HCT116 (cell line): Measurements from ENCODE around the gene DGKG. TPM values are rescaled to one million over a fixed set of nuclear protein-coding genes. Genes with fewer than 3 reads are reported as not detected.

Source experiments
- ATAC-seq: fragments of 200-7000 bp; cut with Tn5 transposase; 2 replicates; pipeline ENCODE4 v1.9.1; 2020; ENCODE audit warnings: mild to moderate bottlenecking, moderate library complexity
- BruUV-seq: library from RNA; stranded (reverse); fragments of 400-500 nt; replicated peaks from 2 replicates; lab custom pipeline; 2021; lab: Mats Ljungman, UMichigan
- CTCF ChIA-PET: fragments of 300-600 bp; sonication (Branson Sonifier 250); formaldehyde crosslinking; loops from one replicate; lab custom pipeline; 2021; ENCODE audit warnings: antibody characterized with exemption; lab: Charles Lee
- POLR2A ChIA-PET: fragments of 300-600, 350-600 bp; sonication (Branson Sonifier 250); formaldehyde crosslinking; loops from one replicate; lab custom pipeline; 2021; ENCODE audit warnings: antibody characterized with exemption; lab: Charles Lee
- RAD21 ChIA-PET, 2 experiments: fragments of 300-600 bp; sonication (Branson Sonifier 250); formaldehyde crosslinking; loops; one replicate each; lab custom pipeline; 2023; ENCODE audit warnings: low total read pairs in 2 of 2; ENCODE audit not compliant: uncharacterized antibody in 2 of 2, unreplicated experiment in 2 of 2, low non-redundant PET in 1 of 2; lab: Charles Lee
- DNase-seq: peaks from one replicate; pipeline ENCODE4 v3.0.0-alpha.2; 2010; ENCODE audit warnings: low read depth, low spot score
- H2AFZ ChIP-seq: fragments of 200-600 bp; shearing (Covaris generic), sonication (generic); 2 replicates; pipeline ENCODE4 v1.6.1; 2017; ENCODE audit warnings: low read depth, mixed run types, mixed read lengths, antibody characterized with exemption, low read length; ENCODE audit not compliant: poor library complexity, severe bottlenecking
- H3K27ac ChIP-seq: 2 replicates; pipeline ENCODE4 v1.5.1; 2012; ENCODE audit warnings: low read depth, low read length
- H3K27me3 ChIP-seq: fragments of 200-600 bp; sonication (generic); 2 replicates; pipeline ENCODE4 v1.6.1; 2016; ENCODE audit warnings: mixed run types, low read length, mixed read lengths; ENCODE audit not compliant: insufficient read depth
- H3K36me3 ChIP-seq, 2 experiments: fragments of 200-500 bp in 1 of 2; fragments of 200-600 bp in 1 of 2; sonication (Bioruptor generic) in 1 of 2; sonication (generic) in 1 of 2; 2 replicates each; pipeline versions ENCODE4 v1.5.1 to v1.6.1; 2014 to 2016; ENCODE audit warnings: low read length in 2 of 2, inconsistent platforms in 1 of 2, mixed read lengths in 1 of 2, mixed run types in 1 of 2; ENCODE audit not compliant: insufficient read depth in 2 of 2, control insufficient read depth in 1 of 2
- H3K4me1 ChIP-seq, 2 experiments: fragments of 200-600 bp in 1 of 2; sonication (generic) in 1 of 2; 2 replicates each; pipeline versions ENCODE4 v1.5.1 to v1.6.1; 2012 to 2017; ENCODE audit warnings: low read length in 2 of 2, inconsistent platforms in 1 of 2, mild to moderate bottlenecking in 1 of 2, mixed read lengths in 1 of 2, mixed run types in 1 of 2, moderate library complexity in 1 of 2; ENCODE audit not compliant: insufficient read depth in 2 of 2, control insufficient read depth in 1 of 2
- H3K4me2 ChIP-seq: fragments of 200-600 bp; sonication (generic); 2 replicates; pipeline ENCODE4 v1.6.1; 2017; ENCODE audit warnings: mixed run types, low read length, mixed read lengths
- H3K4me3 ChIP-seq, 2 experiments: fragments of 200-600 bp in 1 of 2; sonication (generic) in 1 of 2; replicated peaks in 1 of 2; 2 replicates each; pipeline ENCODE4 v1.5.1; 2011 to 2016; ENCODE audit warnings: low read length in 2 of 2, control low read depth in 1 of 2, low read depth in 1 of 2, mild to moderate bottlenecking in 1 of 2, mixed read lengths in 1 of 2, mixed run types in 1 of 2
- H3K79me2 ChIP-seq: fragments of 200-600 bp; sonication (generic); 2 replicates; pipeline ENCODE4 v1.6.1; 2017; ENCODE audit warnings: mild to moderate bottlenecking, mixed run types, low read length, moderate library complexity, mixed read lengths; ENCODE audit not compliant: insufficient read depth
- H3K9ac ChIP-seq: fragments of 200-600 bp; sonication (generic); 2 replicates; pipeline ENCODE4 v1.6.1; 2016; ENCODE audit warnings: low read length, mixed read lengths
- H3K9me2 ChIP-seq: fragments of 200-600 bp; sonication (generic), shearing (Covaris generic); 2 replicates; pipeline ENCODE4 v1.6.1; 2017; ENCODE audit warnings: mixed run types, mild to moderate bottlenecking, moderate library complexity; ENCODE audit not compliant: insufficient read depth
- H3K9me3 ChIP-seq, 2 experiments: fragments of 200-500 bp in 1 of 2; fragments of 200-600 bp in 1 of 2; sonication (Bioruptor generic) in 1 of 2; sonication (generic) in 1 of 2; 2 replicates each; pipeline ENCODE4 v1.6.1; 2014 to 2017; ENCODE audit warnings: low read length in 2 of 2, mixed read lengths in 2 of 2, inconsistent platforms in 1 of 2, low read depth in 1 of 2, mild to moderate bottlenecking in 1 of 2, mixed run types in 1 of 2, moderate library complexity in 1 of 2; ENCODE audit not compliant: control insufficient read depth in 1 of 2, insufficient read depth in 1 of 2
- H4K20me1 ChIP-seq: fragments of 200-600 bp; sonication (generic), shearing (Covaris generic); 2 replicates; pipeline ENCODE4 v1.6.1; 2017; ENCODE audit warnings: mixed run types, mild to moderate bottlenecking, moderate library complexity; ENCODE audit not compliant: insufficient read depth
- ATF3 ChIP-seq: IDR thresholded peaks from 2 replicates; pipeline ENCODE4 v1.6.1; 2012
- CBX3 ChIP-seq: IDR thresholded peaks from 2 replicates; pipeline ENCODE4 v1.6.1; 2012; ENCODE audit warnings: low read depth
- CEBPB ChIP-seq: IDR thresholded peaks from 2 replicates; pipeline ENCODE4 v1.6.1; 2012; ENCODE audit warnings: low read depth
- CTCF ChIP-seq, 3 experiments: fragments of 200-600 bp in 1 of 3; sonication (generic) in 1 of 3; IDR thresholded peaks in 2 of 3; conservative IDR thresholded peaks in 1 of 3; 2 replicates each; pipeline ENCODE4 v1.5.1; 2012 to 2017; ENCODE audit warnings: low read depth in 2 of 3, low read length in 2 of 3, antibody characterized with exemption in 1 of 3, borderline replicate concordance in 1 of 3, control low read depth in 1 of 3, mild to moderate bottlenecking in 1 of 3, mixed read lengths in 1 of 3, mixed run types in 1 of 3, moderate library complexity in 1 of 3; ENCODE audit not compliant: insufficient read depth in 1 of 3
- EGR1 ChIP-seq: IDR thresholded peaks from 2 replicates; pipeline ENCODE4 v1.6.1; 2012; ENCODE audit warnings: low read depth
- EZH2 ChIP-seq: fragments of 200-600 bp; sonication (generic); IDR thresholded peaks from 2 replicates; pipeline ENCODE4 v1.6.1; 2017; ENCODE audit warnings: antibody characterized with exemption, mixed run types
- EZH2phosphoT487 ChIP-seq: fragments of 200-600 bp; IDR thresholded peaks from 2 replicates; pipeline ENCODE4 v1.6.1; 2018; ENCODE audit warnings: antibody characterized with exemption, borderline replicate concordance
- FOSL1 ChIP-seq: IDR thresholded peaks from 2 replicates; pipeline ENCODE4 v1.6.1; 2012; ENCODE audit warnings: low read depth
- MAX ChIP-seq: IDR thresholded peaks from 2 replicates; pipeline ENCODE4 v1.6.1; 2012
- POLR2A ChIP-seq: IDR thresholded peaks from 2 replicates; pipeline ENCODE4 v1.7.0; 2011; ENCODE audit warnings: borderline replicate concordance; ENCODE audit not compliant: insufficient read depth, insufficient read length; ENCODE audit errors: extremely low read depth
- POLR2AphosphoS5 ChIP-seq: IDR thresholded peaks from 2 replicates; pipeline ENCODE4 v1.6.1; 2011; ENCODE audit warnings: mild to moderate bottlenecking, low read depth, low read length, moderate library complexity
- RAD21 ChIP-seq: IDR thresholded peaks from 2 replicates; pipeline ENCODE4 v1.6.1; 2012; ENCODE audit warnings: low read depth, mild to moderate bottlenecking
- REST ChIP-seq: IDR thresholded peaks from 2 replicates; pipeline ENCODE4 v1.6.1; 2012; ENCODE audit warnings: low read depth
- SIN3A ChIP-seq: IDR thresholded peaks from 2 replicates; pipeline ENCODE4 v1.6.1; 2012; ENCODE audit warnings: low read depth
- SP1 ChIP-seq: IDR thresholded peaks from 2 replicates; pipeline ENCODE4 v1.6.1; 2012; ENCODE audit warnings: low read depth
- SRF ChIP-seq: IDR thresholded peaks from 2 replicates; pipeline ENCODE4 v1.6.1; 2012; ENCODE audit warnings: low read depth
- TCF7L2 ChIP-seq: IDR thresholded peaks from 2 replicates; pipeline ENCODE4 v1.7.0; 2011; ENCODE audit warnings: borderline replicate concordance, inconsistent platforms; ENCODE audit not compliant: insufficient read depth, insufficient read length; ENCODE audit errors: extremely low read depth
- ZFX ChIP-seq: fragments of 450-650 bp; IDR thresholded peaks from 2 replicates; pipeline ENCODE4 v1.6.1; 2017
- ZNF274 ChIP-seq: fragments of 200-500 bp; sonication (Bioruptor generic); IDR thresholded peaks from 2 replicates; pipeline ENCODE4 v1.6.1; 2014; ENCODE audit warnings: mild to moderate bottlenecking, low read depth, low read length, inconsistent platforms
- intact Hi-C: fragments of 100-400 bp; cut with micrococcal nuclease; formaldehyde crosslinking; loops from 2 replicates; pipeline ENCODE4 v1.10.0; 2022
- total RNA-seq: library from RNA; stranded (reverse); gene quantifications from one replicate; pipeline ENCODE4 v1.2.1, GENCODE V29; 2021; ENCODE audit not compliant: unreplicated experiment

The DGKG gene
- total RNA-seq, 1 experiment from 2014 or later: 4.8 TPM

GRCh38 chr3:186316666-186317260 lies 45.3 kb downstream of the DGKG start:
- intact Hi-C loops: no loop called here
- no peak overlapping the region for H3K4me3 ChIP-seq
- ChIA-PET RAD21 (no interaction called here), POLR2A (no interaction called here), CTCF (no interaction called here)
- TF ChIP-seq POLR2AphosphoS5: no peak
- no peak for TF ChIP-seq ZNF274
- no peak for TF ChIP-seq CBX3
- TF ChIP-seq EGR1: no peak
- no peak for TF ChIP-seq EZH2
- no peak for TF ChIP-seq CTCF (IDR thresholded peaks at IDR 0.05 in 2 of 3, conservative IDR thresholded peaks at IDR 0.05 in 1 of 3; ENCODE audit: borderline replicate concordance in 1 of 3, insufficient read depth in 1 of 3, low read depth in 2 of 3, low read length in 2 of 3)
- no peak for TF ChIP-seq MAX
- no peak for TF ChIP-seq EZH2phosphoT487
- TF ChIP-seq RAD21: no peak
- no peak for TF ChIP-seq SP1
- TF ChIP-seq SIN3A: no peak
- TF ChIP-seq FOSL1: no peak
- TF ChIP-seq ATF3: no peak
- no peak for TF ChIP-seq CEBPB
- TF ChIP-seq SRF: no peak
- TF ChIP-seq POLR2A: no peak
- no peak for TF ChIP-seq REST
- TF ChIP-seq ZFX: no peak
- TF ChIP-seq TCF7L2: no peak
- H3K27ac ChIP-seq: no peak overlapping the region
- no peaks in the 10 kb centered on the region for H3K9me3 ChIP-seq
- DNase-seq: no peak
- no peak overlapping the region for H2AFZ ChIP-seq
- no peaks in the 10 kb centered on the region for H3K9me2 ChIP-seq
- ATAC-seq: no peak
- no TSS peak for BruUV-seq
- H4K20me1 ChIP-seq: no peaks in the 10 kb centered on the region
- H3K4me2 ChIP-seq: no peak overlapping the region
- H3K27me3 ChIP-seq: peaks cover 3% of the 10 kb centered on the region; the same call in 1 of the 2 replicates
- no peaks in the 10 kb centered on the region for H3K79me2 ChIP-seq
- H3K9ac ChIP-seq: no peak overlapping the region
- H3K36me3 ChIP-seq: no peaks in the 10 kb centered on the region
- H3K4me1 ChIP-seq: no peaks in the 10 kb centered on the region
